Activated CD8-positive, alpha-beta T cell treated with anti-CD3 and anti-CD28 coated beads, Interleukin-2, amount 10 ng/mL, durations not matched to agents 7 days and 5 days (primary cell): ENCODE results near the gene BGLAP. TPM values are rescaled to one million over a fixed set of nuclear protein-coding genes. Genes with fewer than 3 reads are reported as not detected.

Experiments
- ATAC-seq: fragments of 150-1000 bp; cut with Tn5 transposase; one replicate; pipeline ENCODE4 v1.10.0; 2021; ENCODE audit warnings: moderate library complexity
- CTCF ChIA-PET: fragments of 350-600 bp; sonication (Branson Sonifier 250); formaldehyde crosslinking; loops from one replicate; lab custom pipeline; 2021; ENCODE audit warnings: antibody characterized with exemption; lab: Charles Lee
- POLR2A ChIA-PET: fragments of 350-600 bp; sonication (Branson Sonifier 250); formaldehyde crosslinking; loops from one replicate; lab custom pipeline; 2021; ENCODE audit warnings: antibody characterized with exemption; lab: Charles Lee
- DNase-seq: peaks from one replicate; pipeline ENCODE4 v3.0.0-alpha.2; 2020
- H3K27ac Mint-ChIP-seq: one replicate; pipeline ENCODE4 v1.8.0; 2021; ENCODE audit warnings: mild to moderate bottlenecking, mixed read lengths
- H3K27me3 Mint-ChIP-seq: one replicate; pipeline ENCODE4 v1.8.0; 2021; ENCODE audit warnings: low read depth, mixed read lengths
- H3K36me3 Mint-ChIP-seq: one replicate; pipeline ENCODE4 v1.8.0; 2021; ENCODE audit warnings: low read depth, mixed read lengths
- H3K4me1 Mint-ChIP-seq: one replicate; pipeline ENCODE4 v1.8.0; 2021; ENCODE audit warnings: low read depth, mixed read lengths
- H3K4me3 Mint-ChIP-seq: one replicate; pipeline ENCODE4 v1.8.0; 2021; ENCODE audit warnings: mild to moderate bottlenecking, mixed read lengths
- H3K9me3 Mint-ChIP-seq: one replicate; pipeline ENCODE4 v1.8.0; 2022; ENCODE audit warnings: mixed read lengths; ENCODE audit not compliant: insufficient read depth
- total RNA-seq, 2 experiments: library from RNA; stranded (reverse); gene quantifications; one replicate each; pipeline ENCODE4 v1.2.3, GENCODE V29; 2021

Gene BGLAP
- total RNA-seq, 2 experiments from 2014 or later, result 2.8 TPM

DNA sequence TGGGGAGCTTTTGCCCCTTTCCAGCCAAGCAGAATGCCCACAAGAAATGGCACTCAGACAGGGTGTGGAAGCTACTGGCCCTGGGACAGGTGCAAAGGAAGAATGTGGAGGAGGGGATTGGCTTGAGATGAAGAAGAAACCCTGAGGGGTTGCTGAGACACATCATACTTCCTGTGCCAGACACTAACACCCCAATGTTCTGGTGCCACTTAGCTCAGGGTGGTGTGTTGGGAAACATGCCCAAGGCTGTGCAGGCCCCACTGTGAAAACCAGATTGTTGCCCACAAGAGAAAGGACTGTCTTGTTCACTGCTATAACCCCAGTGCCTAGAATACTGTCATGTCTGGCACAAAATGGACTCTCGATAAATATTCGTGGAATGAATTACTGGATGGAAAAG lies 15.7 kb downstream of the BGLAP start:
- no peak for DNase-seq
- Mint-ChIP-seq H3K27me3 (no peaks in the 10 kb centered on the region), H3K9me3 (no peaks in the 10 kb centered on the region), H3K36me3 (peaks cover 63% of the 10 kb centered on the region), H3K4me3 (no peak overlapping the region), H3K4me1 (peaks cover 18% of the 10 kb centered on the region), H3K27ac (peak overlapping the region; percentile 79)
- POLR2A ChIA-PET, result interaction anchor here (0.8 to 1.3 kb wide), 3 partner anchors 11 to 25 kb away, joined by 3 to 5 read pairs (median 3); partner anchors contain the start of gene SMG5
- no peak for ATAC-seq
- CTCF ChIA-PET, result interaction anchor here (0.9 to 1.1 kb wide), 3 partner anchors 33 to 161 kb away, joined by 3 to 4 read pairs (median 4); no protein-coding TSS in a partner anchor

DNA sequence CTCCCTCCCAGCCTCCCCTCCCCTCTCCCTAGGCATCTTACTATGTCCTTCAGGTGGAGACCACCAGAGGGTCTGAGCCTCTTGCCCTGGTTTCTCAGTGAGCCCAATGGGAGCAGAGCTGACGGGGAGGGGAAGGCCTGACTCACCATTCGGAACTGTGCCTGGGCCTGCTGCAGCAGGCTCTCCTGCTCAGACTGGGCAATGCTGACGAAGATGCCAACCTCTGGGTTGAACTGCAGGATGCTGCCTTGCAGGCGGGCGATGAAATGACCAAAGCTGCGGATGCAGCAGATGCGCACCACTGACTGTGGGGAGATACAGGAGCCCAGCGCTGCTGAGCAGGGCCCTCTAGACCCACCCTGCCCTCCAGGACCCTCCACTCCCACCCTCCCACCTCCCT lies 16.9 kb downstream of the BGLAP start:
- Mint-ChIP-seq H3K9me3 (no peaks in the 10 kb centered on the region), H3K4me3 (no peak overlapping the region), H3K4me1 (peaks cover 16% of the 10 kb centered on the region), H3K36me3 (peaks cover 61% of the 10 kb centered on the region), H3K27ac (no peak overlapping the region), H3K27me3 (no peaks in the 10 kb centered on the region)
- ChIA-PET POLR2A (interaction anchor here (1.4 kb wide), 1 partner anchor 21 kb away, joined by 3 read pairs; no protein-coding TSS in a partner anchor), CTCF (interaction anchor here (0.9 to 1.5 kb wide), 4 partner anchors 8 to 104 kb away, joined by 3 to 6 read pairs (median 4); partner anchors contain the start of gene BGLAP)
- ATAC-seq (no peak), DNase-seq (no peak)

DNA sequence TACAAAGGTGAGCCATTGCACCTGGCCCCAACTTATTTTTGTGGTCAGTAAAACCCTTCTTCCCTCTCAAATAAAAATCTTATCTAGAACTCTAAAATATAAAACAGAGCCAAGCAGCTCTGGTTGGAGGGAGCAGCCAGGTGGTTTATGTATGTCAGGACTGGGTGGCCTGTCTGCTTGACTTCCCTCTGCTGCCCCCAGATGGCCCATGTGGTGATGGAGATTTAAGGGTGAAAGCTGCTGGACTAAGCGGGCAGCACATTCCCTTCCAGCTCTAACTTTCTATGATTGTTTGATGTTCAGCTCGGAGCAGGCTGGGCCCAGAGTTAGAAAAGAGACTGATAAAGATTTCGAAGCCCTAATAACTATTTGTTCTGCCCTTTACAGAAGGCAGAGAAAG lies 17.8 kb downstream of the BGLAP start:
- POLR2A ChIA-PET, result interaction anchor here (1.4 to 1.7 kb wide), 2 partner anchors 20 to 23 kb away, joined by 3 to 7 read pairs; partner anchors contain the start of gene SMG5
- peaks cover 63% of the 10 kb centered on the region for H3K36me3 Mint-ChIP-seq
- H3K4me3 Mint-ChIP-seq, result no peak overlapping the region
- no peaks in the 10 kb centered on the region for H3K9me3 Mint-ChIP-seq
- peaks cover 16% of the 10 kb centered on the region for H3K4me1 Mint-ChIP-seq
- DNase-seq, result no peak
- H3K27me3 Mint-ChIP-seq, result no peaks in the 10 kb centered on the region
- no peak for ATAC-seq
- no peak overlapping the region for H3K27ac Mint-ChIP-seq
- CTCF ChIA-PET, result interaction anchor here (0.9 to 1.5 kb wide), 8 partner anchors 8 to 163 kb away, joined by 3 to 7 read pairs (median 3); partner anchors contain the start of genes BGLAP and SLC25A44

DNA sequence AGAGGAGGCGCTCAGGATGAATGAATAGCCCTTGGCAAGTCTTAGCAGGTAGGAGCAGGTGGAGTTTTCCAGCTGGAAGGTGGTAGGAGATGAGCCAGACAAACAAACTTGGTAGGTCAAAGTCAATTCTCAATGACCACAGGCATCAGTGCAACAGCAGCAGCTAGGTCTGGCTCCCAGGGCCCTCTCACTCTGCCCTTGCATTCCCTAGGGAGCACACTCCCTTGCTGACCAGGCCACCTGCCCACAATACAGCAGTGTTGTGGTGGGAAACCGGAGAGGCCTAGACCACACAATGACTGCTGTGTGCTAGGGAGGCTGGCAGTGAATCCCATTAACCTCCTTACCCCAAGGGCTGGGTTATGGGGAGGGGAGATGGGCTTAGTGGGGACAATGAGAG lies 18.9 kb downstream of the BGLAP start:
- no peaks in the 10 kb centered on the region for H3K27me3 Mint-ChIP-seq
- peaks cover 16% of the 10 kb centered on the region for H3K4me1 Mint-ChIP-seq
- ATAC-seq (no peak), DNase-seq (no peak)
- POLR2A ChIA-PET, result interaction anchor here (1.7 kb wide), 1 partner anchor 22 kb away, joined by 7 read pairs; the partner anchor contains the start of gene SMG5
- peak overlapping the region; percentile 43 for H3K27ac Mint-ChIP-seq
- H3K9me3 Mint-ChIP-seq, result no peaks in the 10 kb centered on the region
- peaks cover 71% of the 10 kb centered on the region for H3K36me3 Mint-ChIP-seq
- no peak overlapping the region for H3K4me3 Mint-ChIP-seq
- CTCF ChIA-PET, result interaction anchor here (0.7 to 1.1 kb wide), 3 partner anchors 59 to 120 kb away, joined by 3 to 7 read pairs (median 3); no protein-coding TSS in a partner anchor

DNA sequence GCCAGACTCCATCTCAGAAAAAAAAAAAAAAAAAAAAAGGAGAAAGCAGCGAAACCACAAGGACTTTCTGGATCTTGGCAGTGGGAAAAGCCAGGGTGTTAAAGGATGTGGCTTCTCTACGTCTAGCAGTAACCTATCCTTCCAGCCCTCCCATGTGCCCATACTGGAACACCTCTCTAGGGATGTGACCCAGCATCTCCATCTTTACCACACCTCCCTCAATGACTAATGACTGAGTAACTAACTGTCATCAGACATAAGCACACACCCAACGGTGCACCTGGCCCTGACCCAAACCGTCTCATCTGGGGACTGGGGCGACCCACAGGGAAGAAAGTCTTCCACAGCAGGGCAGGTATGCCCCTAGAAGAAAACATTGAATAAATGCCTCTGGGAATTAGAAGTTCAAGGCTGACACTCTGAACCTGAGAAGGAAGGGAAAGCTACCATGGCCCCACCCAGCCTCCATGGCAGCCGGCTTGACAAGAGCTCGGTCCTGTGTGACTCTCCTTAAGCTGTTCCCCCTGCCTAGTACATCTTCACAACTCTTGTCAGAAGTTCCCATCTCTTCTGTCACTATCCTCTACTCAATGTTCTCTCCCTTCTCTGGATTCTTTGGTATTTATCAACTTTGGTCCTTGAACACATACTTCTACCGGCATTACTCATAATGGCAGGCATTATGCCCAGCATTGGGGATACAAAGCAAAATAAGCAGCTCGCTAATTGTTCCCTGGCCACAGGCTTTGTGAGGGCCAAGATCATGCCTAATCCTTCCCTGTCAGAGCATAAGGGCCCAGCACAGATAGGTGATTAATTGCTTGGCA lies 20.7 kb downstream of the BGLAP start:
- POLR2A ChIA-PET, result no interaction called here
- peaks cover 77% of the 10 kb centered on the region for H3K36me3 Mint-ChIP-seq
- H3K27ac Mint-ChIP-seq, result peak overlapping the region; percentile 2
- peaks cover 7% of the 10 kb centered on the region for H3K4me1 Mint-ChIP-seq
- no peaks in the 10 kb centered on the region for H3K9me3 Mint-ChIP-seq
- no peak overlapping the region for H3K4me3 Mint-ChIP-seq
- ATAC-seq, result no peak
- CTCF ChIA-PET, result interaction anchor here (1.4 kb wide), 1 partner anchor 56 kb away, joined by 3 read pairs; no protein-coding TSS in a partner anchor
- H3K27me3 Mint-ChIP-seq, result no peaks in the 10 kb centered on the region
- no peak for DNase-seq

DNA sequence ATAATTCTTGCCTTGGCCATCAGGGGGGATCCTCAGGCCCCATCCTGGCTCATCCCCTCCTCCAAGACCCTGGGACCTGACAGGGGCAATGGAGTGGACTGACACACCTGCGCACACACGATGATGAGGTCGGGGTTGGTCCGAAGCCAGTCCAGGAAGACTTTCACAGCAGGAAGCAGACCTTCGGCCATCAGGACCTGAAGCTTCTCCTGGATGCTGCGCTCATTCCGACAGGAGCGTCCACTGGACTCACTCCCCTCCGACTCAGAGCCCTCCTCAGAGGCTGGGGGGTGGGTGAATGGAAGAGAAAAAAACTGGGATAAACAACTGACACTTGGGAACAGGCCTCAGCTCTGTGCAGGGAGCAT lies 21.3 kb downstream of the BGLAP start:
- no peak for ATAC-seq
- POLR2A ChIA-PET, result no interaction called here
- CTCF ChIA-PET, result interaction anchor here (1.4 kb wide), 1 partner anchor 55 kb away, joined by 3 read pairs; no protein-coding TSS in a partner anchor

DNA sequence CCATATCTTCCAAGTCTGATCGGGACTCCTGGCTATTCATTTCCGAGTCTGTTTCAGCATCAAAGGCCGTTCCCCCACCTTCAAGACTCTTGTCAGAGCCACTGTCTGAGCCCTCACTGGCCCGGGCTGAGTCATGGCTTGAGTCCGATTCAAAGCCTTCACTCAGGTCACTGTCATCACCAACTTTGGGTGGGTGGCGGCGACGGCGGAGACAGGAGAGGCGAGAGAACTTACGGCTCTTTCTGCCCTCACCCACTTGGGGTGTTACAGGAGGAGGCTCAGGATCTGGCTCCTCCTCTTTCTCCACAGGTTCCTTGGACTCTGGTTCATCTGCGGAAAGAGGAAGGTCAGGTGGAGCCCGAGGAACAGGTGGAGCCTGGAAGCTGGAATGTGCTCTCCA lies 24.1 kb downstream of the BGLAP start:
- Mint-ChIP-seq H3K4me1 (no peaks in the 10 kb centered on the region), H3K27me3 (no peaks in the 10 kb centered on the region), H3K9me3 (no peaks in the 10 kb centered on the region), H3K36me3 (peaks cover 61% of the 10 kb centered on the region), H3K4me3 (no peak overlapping the region), H3K27ac (no peak overlapping the region)
- CTCF ChIA-PET, result interaction anchor here (2.0 kb wide), 1 partner anchor 54 kb away, joined by 6 read pairs; no protein-coding TSS in a partner anchor
- ATAC-seq (no peak), DNase-seq (no peak)
- POLR2A ChIA-PET, result no interaction called here

More for the DNA sequence above, 21.3 kb downstream of the BGLAP start:
- H3K36me3 Mint-ChIP-seq, result peaks cover 77% of the 10 kb centered on the region
- no peaks in the 10 kb centered on the region for H3K27me3 Mint-ChIP-seq
- H3K9me3 Mint-ChIP-seq, result no peaks in the 10 kb centered on the region
- H3K4me3 Mint-ChIP-seq, result no peak overlapping the region
- H3K4me1 Mint-ChIP-seq, result peaks cover 1% of the 10 kb centered on the region
- H3K27ac Mint-ChIP-seq, result no peak overlapping the region
- no peak for DNase-seq

DNA sequence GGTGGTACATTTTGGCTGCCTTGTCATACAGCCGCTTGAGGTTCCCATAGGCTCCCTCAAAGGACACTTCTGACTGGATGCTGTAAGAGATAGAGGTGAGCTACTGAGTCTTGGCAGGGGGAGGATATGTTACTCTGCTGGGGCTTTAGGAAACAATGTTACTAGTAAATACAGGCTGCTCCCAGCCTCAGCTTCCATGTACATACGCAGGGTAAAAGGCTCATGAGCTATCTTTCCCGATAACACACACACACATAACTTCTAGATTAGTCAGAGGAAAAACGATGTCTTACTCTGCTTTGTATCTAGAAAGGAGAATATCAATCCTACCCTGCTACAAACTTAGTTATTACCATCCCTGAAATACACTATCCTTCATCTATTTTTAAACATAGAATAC lies 26.4 kb downstream of the BGLAP start:
- no peaks in the 10 kb centered on the region for H3K27me3 Mint-ChIP-seq

DNA sequence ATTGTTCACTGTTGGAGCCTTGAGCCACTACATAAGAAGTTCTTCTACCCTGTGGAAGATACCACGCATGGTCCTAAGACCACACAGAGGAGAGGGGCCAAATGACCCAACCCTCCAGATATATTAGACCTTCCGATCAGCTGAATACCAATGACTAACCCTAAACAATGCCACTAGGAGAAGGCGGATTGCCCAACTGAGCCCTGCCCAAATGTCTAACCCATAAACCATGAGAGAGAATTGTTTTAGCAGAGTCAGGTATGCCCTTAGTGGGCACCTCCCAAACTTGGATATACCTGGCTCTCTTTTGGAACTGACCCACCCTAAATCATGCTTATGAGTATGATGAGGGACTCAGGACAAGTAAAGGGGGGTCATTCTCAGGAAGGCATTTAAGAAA lies 28.3 kb downstream of the BGLAP start:
- no peak overlapping the region for H3K27ac Mint-ChIP-seq
- ATAC-seq (no peak), DNase-seq (no peak)
- no peak overlapping the region for H3K4me3 Mint-ChIP-seq
- ChIA-PET POLR2A (interaction anchor here (1.6 to 2.7 kb wide), 2 partner anchors 10 to 12 kb away, joined by 4 to 12 read pairs; partner anchors contain the start of gene SMG5), CTCF (interaction anchor here (3.0 kb wide), 1 partner anchor 10 kb away, joined by 12 read pairs; no protein-coding TSS in a partner anchor)
- H3K27me3 Mint-ChIP-seq, result no peaks in the 10 kb centered on the region
- no peaks in the 10 kb centered on the region for H3K4me1 Mint-ChIP-seq
- H3K36me3 Mint-ChIP-seq, result peaks cover 68% of the 10 kb centered on the region
- H3K9me3 Mint-ChIP-seq, result no peaks in the 10 kb centered on the region

More for the DNA sequence above, 26.4 kb downstream of the BGLAP start:
- CTCF ChIA-PET, result no interaction called here
- H3K4me3 Mint-ChIP-seq, result no peak overlapping the region
- POLR2A ChIA-PET, result interaction anchor here (0.6 kb wide), 1 partner anchor 291 kb away, joined by 3 read pairs; no protein-coding TSS in a partner anchor
- ATAC-seq (no peak), DNase-seq (no peak)
- H3K27ac Mint-ChIP-seq, result no peak overlapping the region
- H3K36me3 Mint-ChIP-seq, result peaks cover 65% of the 10 kb centered on the region
- H3K4me1 Mint-ChIP-seq, result no peaks in the 10 kb centered on the region
- H3K9me3 Mint-ChIP-seq, result no peaks in the 10 kb centered on the region

DNA sequence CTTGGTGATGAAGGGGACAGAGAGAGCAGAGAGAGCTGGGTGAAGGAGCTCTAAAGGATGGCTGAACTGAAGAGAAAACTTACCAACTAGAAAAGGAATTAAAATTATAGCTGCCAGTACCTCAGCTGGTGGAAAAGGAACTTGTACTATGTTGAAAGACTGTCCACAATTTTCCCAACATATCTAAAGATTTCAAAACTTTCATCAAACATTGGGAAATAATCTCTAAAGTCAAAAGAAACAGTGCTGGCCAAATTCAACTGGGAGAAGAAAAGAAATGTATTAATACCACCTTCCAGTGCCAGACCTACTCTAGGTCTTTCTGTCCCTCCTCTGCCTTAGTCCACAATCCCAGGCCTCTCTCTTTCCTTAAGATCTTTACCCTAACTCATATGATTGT lies 34.5 kb downstream of the BGLAP start:
- ATAC-seq (no peak), DNase-seq (no peak)
- H3K9me3 Mint-ChIP-seq, result no peaks in the 10 kb centered on the region
- peaks cover 65% of the 10 kb centered on the region for H3K36me3 Mint-ChIP-seq
- ChIA-PET POLR2A (interaction anchor here (1.4 kb wide), 1 partner anchor 31 kb away, joined by 3 read pairs; no protein-coding TSS in a partner anchor), CTCF (interaction anchor here (1.1 to 1.6 kb wide), 2 partner anchors 135 to 180 kb away, joined by 4 read pairs; no protein-coding TSS in a partner anchor)
- H3K4me1 Mint-ChIP-seq, result peaks cover 20% of the 10 kb centered on the region
- no peak overlapping the region for H3K4me3 Mint-ChIP-seq
- H3K27me3 Mint-ChIP-seq, result no peaks in the 10 kb centered on the region
- peak overlapping the region; percentile 37 for H3K27ac Mint-ChIP-seq

DNA sequence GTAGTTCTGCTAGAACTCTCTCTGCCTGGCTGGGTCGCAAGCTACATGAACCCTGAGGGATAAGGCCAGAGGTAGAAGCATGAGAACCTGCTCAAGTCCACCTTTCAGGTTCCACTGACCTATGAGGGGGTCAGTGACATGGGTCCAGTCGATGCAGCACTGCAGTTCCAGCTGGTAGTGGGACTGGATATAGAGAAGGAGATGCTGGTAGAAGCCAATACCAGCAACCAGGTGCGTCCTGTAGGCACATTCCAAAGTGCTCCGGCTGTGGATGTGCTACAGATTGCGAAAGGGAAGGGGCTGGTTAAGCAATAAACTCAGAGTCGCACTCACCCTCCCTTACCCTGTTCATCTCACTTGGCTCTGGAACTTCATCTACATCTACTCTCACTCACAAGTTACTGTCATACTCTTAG lies 35.0 kb downstream of the BGLAP start:
- H3K36me3 Mint-ChIP-seq, result peaks cover 63% of the 10 kb centered on the region
- peaks cover 21% of the 10 kb centered on the region for H3K4me1 Mint-ChIP-seq
- H3K9me3 Mint-ChIP-seq, result no peaks in the 10 kb centered on the region
- POLR2A ChIA-PET, result no interaction called here
- peak overlapping the region; percentile 21 for H3K27ac Mint-ChIP-seq
- CTCF ChIA-PET, result interaction anchor here (1.1 to 1.6 kb wide), 2 partner anchors 136 to 180 kb away, joined by 4 read pairs; no protein-coding TSS in a partner anchor
- no peaks in the 10 kb centered on the region for H3K27me3 Mint-ChIP-seq
- ATAC-seq, result no peak
- no peak for DNase-seq
- no peak overlapping the region for H3K4me3 Mint-ChIP-seq
